GM04503 (cell line): ENCODE measurements around the gene SRSF7.
"Not testable (repeated sequence)": the region's sequence is repeated elsewhere in the genome, so short reads cannot be mapped to it uniquely, and the experiment has no call there.

ENCODE experiments used
- DNase-seq: peaks from one replicate; pipeline ENCODE4 v3.0.0-alpha.2; 2012; ENCODE audit warnings: low read depth

The SRSF7 gene

GRCh38 chr2:38731684-38732221 is 19.4 kb downstream of the SRSF7 start:
- no peak for DNase-seq

- DNase-seq: no peak
Observed at GRCh38 chr2:38731090-38731489, 20.1 kb downstream of the SRSF7 start.

- no peak for DNase-seq
Observed at GRCh38 chr2:38728694-38729093, 22.5 kb downstream of the SRSF7 start.

DNA sequence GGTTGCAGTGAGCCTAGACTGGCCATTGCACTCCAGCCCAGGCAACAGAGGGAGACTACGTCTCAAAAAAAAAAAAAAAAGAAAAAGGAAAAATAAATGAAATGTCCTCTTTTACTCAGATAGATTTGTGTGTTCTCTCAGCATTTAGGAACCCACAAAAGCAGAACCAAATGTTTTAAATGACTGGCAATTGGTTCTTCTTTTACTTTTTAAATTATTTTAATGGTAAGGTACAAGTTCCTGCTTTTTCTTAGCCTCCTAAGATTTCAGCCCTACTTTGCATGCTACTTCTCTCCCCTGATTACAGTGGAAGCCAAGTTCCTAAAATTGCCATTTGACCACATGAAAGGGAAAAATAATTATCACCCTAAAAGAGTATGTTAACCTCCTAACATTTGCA is 23.5 kb downstream of the SRSF7 start:
- DNase-seq: no peak

- no peak for DNase-seq
Observed at GRCh38 chr2:38723173-38723572, 28.0 kb downstream of the SRSF7 start.

GRCh38 chr2:38722271-38723061 is 28.7 kb downstream of the SRSF7 start:
- no peak for DNase-seq

DNA sequence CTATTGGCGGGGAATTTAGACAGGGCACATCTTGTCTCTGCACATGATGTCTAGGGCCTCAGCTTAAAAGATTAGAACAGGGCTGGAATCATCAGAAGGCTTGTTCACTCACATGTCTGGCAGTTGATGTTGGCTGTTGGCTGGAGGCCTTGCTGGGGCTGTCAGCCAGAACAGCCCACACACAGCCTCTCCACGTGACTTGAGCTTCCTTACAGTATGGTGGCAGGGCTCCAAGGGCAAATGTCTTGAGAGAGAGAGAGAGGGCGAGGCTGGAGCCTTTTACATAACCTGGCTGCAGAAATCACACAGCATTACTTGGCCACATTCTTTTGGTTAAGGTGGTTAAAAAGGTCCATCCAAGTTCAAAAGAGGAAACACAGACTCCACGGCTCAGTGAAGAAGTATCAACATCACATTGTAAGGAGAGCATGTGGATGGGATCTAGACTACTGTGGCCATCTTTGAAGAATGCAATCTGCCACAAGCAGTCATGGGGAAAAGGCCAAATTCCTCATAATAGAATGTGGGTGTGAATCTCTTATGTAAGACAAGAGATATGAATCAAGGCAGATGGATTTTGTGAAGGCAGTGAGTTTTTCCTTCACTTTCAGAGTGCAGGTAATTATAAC is 30.4 kb downstream of the SRSF7 start:
- DNase-seq: peak; percentile 96

DNA sequence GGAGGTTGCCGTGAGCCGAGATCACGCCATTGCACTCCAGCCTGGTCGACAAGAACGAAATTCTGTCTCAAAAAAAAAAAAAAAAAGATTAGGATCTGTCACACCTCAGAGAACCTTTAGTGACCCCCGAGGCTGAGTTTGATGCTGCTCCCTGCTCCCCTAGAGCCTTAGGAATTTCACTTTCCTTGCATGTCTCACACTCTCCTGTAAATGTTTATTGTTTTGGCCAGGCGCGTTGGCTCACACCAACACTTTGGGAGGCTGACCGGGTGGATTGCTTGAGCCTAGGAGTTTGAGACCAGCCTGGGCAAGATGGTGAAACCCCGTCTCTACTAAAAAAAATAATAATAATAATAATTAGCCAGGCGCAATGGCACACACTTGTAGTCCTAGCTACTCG is 31.5 kb downstream of the SRSF7 start:
- DNase-seq: no peak

- no peak for DNase-seq
Observed at GRCh38 chr2:38718601-38719000, 32.6 kb downstream of the SRSF7 start.

DNA sequence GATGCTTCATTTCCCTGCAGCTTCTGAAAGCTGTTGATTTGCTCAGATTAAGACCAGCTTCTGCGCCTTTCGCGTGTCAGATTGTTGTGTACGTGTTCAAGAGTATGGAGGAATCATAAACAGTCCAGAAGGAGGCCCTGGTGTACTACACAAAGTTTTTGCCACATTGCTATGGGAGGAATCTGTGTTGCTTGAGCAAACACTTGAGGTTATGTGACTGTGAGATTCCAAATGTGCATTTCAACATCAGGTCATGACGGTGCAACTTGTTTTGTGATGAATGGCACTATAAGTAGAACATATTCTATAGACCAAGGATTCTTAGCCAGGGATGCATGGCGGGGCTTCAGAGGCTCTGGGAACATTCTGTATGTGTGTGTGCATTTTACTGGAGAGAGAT is 35.0 kb downstream of the SRSF7 start:
- no peak for DNase-seq

GRCh38 chr2:38714941-38715340 is 36.2 kb downstream of the SRSF7 start:
- DNase-seq: not testable (repeated sequence)

- no peak for DNase-seq
Observed at GRCh38 chr2:38713338-38713737, 37.8 kb downstream of the SRSF7 start.

DNA sequence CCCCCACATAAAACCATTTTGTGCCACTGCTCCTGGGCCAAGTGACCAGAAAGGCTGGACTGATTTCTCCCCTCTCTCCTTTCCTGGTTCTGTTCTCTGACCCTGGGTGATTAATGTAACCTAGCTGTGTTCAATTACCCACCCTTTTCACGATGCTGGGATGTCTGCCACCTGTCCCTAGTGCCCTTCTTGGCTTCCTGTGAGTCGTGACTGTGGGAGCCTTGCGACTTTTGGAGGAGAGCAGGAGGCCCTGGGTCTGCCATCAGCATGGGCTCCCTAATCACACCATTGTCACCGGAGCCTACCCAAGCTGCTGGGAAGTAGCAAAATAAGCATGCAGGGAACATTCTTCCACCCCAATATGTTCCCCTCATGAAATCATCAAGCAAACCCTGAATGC is 38.3 kb downstream of the SRSF7 start:
- no peak for DNase-seq

DNA sequence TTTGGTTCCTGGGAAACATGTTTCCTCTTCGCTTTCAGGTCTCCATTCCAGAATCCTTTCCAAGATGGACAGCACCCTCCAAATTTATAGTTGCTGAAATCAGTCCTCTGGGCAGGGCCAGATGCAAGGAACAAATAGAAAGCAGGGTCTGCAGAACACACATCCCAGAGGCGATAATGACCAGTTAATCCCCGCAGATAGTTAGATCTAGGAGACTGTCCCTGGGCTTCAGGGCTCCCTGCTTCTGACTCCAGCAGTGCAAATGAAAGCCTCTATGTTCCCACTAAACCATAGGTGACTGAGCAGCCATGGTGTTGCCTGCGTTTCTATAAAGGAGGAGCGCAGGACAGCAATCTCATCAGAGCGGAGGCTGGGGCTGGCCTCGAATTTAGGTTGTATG is 38.7 kb downstream of the SRSF7 start:
- no peak for DNase-seq

GRCh38 chr2:38711558-38711957 is 39.6 kb downstream of the SRSF7 start:
- no peak for DNase-seq

DNA sequence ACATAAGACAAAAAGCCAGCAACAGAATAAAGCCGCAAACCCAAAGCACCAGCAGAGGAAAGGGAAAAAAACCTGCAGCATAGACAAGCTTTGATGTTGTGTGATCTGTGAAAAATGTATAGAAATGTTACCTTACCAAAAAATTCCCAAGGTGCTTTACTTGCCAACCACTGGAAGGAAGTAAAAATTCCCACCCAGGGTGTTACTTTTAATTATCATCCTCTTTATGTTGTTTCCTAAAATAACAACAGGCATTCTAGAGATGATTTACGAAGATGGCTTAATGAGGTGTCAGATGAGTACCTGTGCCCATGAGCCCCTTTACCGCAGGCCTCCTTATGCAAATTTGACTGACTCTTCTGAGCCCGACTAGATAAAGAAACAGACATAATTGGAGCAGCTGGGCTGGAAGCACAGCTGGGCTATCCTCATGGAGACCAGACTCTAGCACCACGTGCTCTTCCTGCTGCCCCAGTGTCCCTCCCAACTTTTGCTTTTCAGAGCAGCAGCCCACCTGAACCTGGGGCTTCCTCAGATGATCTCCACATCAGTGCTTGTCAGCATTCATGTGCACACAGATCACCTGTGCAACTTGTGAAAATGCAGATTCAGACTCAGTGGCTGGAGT is 41.5 kb downstream of the SRSF7 start:
- DNase-seq: no peak

GRCh38 chr2:38708900-38709566 is 42.1 kb downstream of the SRSF7 start:
- DNase-seq: no peak

GRCh38 chr2:38708491-38708890 is 42.7 kb downstream of the SRSF7 start:
- DNase-seq: not testable (repeated sequence)

- DNase-seq: no peak
Observed at GRCh38 chr2:38706846-38707345, 44.3 kb downstream of the SRSF7 start.

GRCh38 chr2:38704664-38705063 is 46.5 kb downstream of the SRSF7 start:
- DNase-seq: no peak

DNA sequence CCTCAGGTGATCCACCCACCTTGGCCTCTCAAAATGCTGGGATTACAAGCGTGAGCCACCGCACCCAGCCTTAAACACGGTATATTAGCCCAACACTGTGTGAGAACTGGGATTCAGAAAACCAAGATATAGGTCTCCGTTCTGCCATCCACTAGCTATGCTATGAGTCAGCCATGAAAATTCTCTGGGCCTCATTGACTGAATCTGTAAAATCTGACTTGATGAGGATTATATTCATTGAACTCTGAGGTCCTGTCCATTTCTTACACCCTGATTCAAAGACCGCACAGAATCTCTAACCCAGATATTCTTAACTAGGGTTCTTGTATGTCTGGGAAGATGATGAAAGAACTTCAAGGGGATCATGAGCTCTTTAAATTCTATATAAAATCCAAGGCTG is 47.8 kb downstream of the SRSF7 start:
- DNase-seq: not testable (repeated sequence)

DNA sequence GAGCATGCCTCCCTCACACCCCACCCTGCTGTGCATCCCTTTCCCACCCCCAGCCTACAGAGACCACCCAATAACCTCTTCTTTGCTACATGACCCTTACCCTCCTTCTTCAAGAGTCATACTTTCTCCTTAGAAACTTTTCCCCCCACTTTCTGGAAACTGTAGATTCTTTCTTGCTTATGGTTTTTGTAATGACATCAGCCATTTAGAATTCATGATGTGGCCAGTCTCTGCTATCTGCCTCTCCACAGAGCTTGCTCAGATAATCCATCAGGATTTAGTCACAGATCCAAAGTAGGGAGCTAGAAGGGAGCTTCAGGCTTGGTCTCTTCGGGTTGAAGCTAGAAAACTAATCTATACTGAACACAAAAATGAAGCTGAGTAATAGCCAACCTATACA is 48.7 kb downstream of the SRSF7 start:
- peak; percentile 74 for DNase-seq
